ENCODE data around the gene MAT2B. TPM values are rescaled to one million over a fixed set of nuclear protein-coding genes. Genes with fewer than 3 reads are reported as not detected.

MAT2B gene
- total and polyA plus RNA-seq, 2 of the 13 experiments (the other 11 are each of a cell fraction or from before 2014, with no cell fraction given) = 20.2 to 37.1 TPM

DNA sequence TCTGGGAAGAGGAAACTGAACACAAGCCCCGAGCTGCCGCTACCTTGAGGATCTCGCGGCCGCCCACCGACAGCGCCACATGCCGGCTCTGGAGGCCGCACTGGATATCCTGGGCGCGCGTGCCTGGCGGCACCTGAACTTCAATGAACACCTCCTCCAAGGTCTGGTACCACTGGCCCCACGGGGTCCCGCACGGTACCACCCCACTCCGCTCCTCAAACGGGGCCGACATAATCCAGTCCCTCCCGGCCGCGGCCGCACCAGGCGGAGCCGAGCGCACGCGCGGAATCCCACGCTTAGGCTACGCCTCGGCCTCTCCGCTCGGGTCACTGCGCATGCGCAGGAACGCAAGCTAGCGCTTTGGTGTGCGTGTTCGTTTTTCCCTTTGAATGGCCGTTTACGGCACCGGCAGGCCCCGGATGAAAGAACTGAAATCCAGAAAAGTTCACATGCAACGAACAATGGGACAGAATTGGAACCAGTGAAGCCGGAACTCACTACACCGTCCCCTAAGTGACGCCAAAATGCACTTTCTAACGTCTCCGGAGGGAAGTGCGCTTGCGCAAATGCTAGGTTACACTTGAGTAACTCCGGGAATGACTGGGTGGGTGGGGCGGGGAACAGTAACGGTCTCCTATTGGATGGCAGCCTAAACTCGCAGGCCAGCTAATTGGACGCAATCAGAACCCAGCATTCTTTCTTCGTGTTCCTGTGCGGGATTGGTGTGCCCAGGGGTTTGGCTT, 45.4 kb upstream of the MAT2B start, which contains the start of gene NUDCD2 (continued):
- TF ChIP-seq, protein P1, sequence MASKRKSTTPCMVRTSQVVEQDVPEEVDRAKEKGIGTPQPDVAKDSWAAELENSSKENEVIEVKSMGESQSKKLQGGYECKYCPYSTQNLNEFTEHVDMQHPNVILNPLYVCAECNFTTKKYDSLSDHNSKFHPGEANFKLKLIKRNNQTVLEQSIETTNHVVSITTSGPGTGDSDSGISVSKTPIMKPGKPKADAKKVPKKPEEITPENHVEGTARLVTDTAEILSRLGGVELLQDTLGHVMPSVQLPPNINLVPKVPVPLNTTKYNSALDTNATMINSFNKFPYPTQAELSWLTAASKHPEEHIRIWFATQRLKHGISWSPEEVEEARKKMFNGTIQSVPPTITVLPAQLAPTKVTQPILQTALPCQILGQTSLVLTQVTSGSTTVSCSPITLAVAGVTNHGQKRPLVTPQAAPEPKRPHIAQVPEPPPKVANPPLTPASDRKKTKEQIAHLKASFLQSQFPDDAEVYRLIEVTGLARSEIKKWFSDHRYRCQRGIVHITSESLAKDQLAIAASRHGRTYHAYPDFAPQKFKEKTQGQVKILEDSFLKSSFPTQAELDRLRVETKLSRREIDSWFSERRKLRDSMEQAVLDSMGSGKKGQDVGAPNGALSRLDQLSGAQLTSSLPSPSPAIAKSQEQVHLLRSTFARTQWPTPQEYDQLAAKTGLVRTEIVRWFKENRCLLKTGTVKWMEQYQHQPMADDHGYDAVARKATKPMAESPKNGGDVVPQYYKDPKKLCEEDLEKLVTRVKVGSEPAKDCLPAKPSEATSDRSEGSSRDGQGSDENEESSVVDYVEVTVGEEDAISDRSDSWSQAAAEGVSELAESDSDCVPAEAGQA (IDR thresholded peaks at IDR 0.05; ENCODE audit: low read depth) = peak; percentile 88
- TF ChIP-seq, protein P1 (CRISPR knock-in tag; IDR thresholded peaks at IDR 0.05; ENCODE audit: borderline replicate concordance) = 0 out of 2 replicates have a peak, but pooled peaks have one; percentile 69
- peak; percentile 58 for TF ChIP-seq RBM39 (IDR thresholded peaks at IDR 0.05; ENCODE audit: low read depth, low read length, poor library complexity, severe bottlenecking)
- peak; percentile 85 for TF ChIP-seq HOXA3 (CRISPR knock-in tag; IDR thresholded peaks at IDR 0.05)
- peak; percentile 82 for TF ChIP-seq NFYB (CRISPR knock-in tag; IDR thresholded peaks at IDR 0.05)
- TF ChIP-seq, protein P2, sequence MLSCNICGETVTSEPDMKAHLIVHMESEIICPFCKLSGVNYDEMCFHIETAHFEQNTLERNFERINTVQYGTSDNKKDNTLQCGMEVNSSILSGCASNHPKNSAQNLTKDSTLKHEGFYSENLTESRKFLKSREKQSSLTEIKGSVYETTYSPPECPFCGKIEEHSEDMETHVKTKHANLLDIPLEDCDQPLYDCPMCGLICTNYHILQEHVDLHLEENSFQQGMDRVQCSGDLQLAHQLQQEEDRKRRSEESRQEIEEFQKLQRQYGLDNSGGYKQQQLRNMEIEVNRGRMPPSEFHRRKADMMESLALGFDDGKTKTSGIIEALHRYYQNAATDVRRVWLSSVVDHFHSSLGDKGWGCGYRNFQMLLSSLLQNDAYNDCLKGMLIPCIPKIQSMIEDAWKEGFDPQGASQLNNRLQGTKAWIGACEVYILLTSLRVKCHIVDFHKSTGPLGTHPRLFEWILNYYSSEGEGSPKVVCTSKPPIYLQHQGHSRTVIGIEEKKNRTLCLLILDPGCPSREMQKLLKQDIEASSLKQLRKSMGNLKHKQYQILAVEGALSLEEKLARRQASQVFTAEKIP (CRISPR knock-in tag; IDR thresholded peaks at IDR 0.05; ENCODE audit: borderline replicate concordance) = no peak
- no peak for TF ChIP-seq NCOA1 (CRISPR knock-in tag; IDR thresholded peaks at IDR 0.05)
- TF ChIP-seq, protein P3, sequence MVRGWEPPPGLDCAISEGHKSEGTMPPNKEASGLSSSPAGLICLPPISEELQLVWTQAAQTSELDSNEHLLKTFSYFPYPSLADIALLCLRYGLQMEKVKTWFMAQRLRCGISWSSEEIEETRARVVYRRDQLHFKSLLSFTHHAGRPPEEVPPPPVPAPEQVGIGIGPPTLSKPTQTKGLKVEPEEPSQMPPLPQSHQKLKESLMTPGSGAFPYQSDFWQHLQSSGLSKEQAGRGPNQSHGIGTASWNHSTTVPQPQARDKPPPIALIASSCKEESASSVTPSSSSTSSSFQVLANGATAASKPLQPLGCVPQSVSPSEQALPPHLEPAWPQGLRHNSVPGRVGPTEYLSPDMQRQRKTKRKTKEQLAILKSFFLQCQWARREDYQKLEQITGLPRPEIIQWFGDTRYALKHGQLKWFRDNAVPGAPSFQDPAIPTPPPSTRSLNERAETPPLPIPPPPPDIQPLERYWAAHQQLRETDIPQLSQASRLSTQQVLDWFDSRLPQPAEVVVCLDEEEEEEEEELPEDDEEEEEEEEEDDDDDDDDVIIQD (CRISPR knock-in tag; IDR thresholded peaks at IDR 0.05; ENCODE audit: low read depth) = no peak; the same call in 1 of the 2 replicates
- TF ChIP-seq, protein P4, sequence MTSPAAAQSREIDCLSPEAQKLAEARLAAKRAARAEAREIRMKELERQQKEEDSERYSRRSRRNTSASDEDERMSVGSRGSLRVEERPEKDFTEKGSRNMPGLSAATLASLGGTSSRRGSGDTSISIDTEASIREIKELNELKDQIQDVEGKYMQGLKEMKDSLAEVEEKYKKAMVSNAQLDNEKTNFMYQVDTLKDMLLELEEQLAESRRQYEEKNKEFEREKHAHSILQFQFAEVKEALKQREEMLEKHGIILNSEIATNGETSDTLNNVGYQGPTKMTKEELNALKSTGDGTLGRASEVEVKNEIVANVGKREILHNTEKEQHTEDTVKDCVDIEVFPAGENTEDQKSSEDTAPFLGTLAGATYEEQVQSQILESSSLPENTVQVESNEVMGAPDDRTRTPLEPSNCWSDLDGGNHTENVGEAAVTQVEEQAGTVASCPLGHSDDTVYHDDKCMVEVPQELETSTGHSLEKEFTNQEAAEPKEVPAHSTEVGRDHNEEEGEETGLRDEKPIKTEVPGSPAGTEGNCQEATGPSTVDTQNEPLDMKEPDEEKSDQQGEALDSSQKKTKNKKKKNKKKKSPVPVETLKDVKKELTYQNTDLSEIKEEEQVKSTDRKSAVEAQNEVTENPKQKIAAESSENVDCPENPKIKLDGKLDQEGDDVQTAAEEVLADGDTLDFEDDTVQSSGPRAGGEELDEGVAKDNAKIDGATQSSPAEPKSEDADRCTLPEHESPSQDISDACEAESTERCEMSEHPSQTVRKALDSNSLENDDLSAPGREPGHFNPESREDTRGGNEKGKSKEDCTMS (CRISPR knock-in tag; conservative IDR thresholded peaks at IDR 0.05) = no peak
- TF ChIP-seq, protein P5, sequence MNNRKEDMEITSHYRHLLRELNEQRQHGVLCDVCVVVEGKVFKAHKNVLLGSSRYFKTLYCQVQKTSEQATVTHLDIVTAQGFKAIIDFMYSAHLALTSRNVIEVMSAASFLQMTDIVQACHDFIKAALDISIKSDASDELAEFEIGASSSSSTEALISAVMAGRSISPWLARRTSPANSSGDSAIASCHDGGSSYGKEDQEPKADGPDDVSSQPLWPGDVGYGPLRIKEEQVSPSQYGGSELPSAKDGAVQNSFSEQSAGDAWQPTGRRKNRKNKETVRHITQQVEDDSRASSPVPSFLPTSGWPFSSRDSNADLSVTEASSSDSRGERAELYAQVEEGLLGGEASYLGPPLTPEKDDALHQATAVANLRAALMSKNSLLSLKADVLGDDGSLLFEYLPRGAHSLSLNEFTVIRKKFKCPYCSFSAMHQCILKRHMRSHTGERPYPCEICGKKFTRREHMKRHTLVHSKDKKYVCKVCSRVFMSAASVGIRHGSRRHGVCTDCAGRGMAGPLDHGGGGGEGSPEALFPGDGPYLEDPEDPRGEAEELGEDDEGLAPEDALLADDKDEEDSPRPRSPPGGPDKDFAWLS (CRISPR knock-in tag; IDR thresholded peaks at IDR 0.05; ENCODE audit: borderline replicate concordance) = no peak
- TF ChIP-seq ELF1 (CRISPR knock-in tag; IDR thresholded peaks at IDR 0.05) = 0 out of 2 replicates have a peak, but pooled peaks have one; percentile 32
